ENCODE results near the gene KIF12. TPM values are rescaled to one million over a fixed set of nuclear protein-coding genes. Genes with fewer than 3 reads are reported as not detected.

The KIF12 gene
- total RNA-seq, 1 donor from 2014 or later: not detected

GRCh38 chr9:114080773-114081440 lies 18.2 kb downstream of the KIF12 start:
- FAIRE-seq: no peak
- TF ChIP-seq, protein P1, sequence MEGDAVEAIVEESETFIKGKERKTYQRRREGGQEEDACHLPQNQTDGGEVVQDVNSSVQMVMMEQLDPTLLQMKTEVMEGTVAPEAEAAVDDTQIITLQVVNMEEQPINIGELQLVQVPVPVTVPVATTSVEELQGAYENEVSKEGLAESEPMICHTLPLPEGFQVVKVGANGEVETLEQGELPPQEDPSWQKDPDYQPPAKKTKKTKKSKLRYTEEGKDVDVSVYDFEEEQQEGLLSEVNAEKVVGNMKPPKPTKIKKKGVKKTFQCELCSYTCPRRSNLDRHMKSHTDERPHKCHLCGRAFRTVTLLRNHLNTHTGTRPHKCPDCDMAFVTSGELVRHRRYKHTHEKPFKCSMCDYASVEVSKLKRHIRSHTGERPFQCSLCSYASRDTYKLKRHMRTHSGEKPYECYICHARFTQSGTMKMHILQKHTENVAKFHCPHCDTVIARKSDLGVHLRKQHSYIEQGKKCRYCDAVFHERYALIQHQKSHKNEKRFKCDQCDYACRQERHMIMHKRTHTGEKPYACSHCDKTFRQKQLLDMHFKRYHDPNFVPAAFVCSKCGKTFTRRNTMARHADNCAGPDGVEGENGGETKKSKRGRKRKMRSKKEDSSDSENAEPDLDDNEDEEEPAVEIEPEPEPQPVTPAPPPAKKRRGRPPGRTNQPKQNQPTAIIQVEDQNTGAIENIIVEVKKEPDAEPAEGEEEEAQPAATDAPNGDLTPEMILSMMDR (IDR thresholded peaks at IDR 0.05; ENCODE audit: insufficient read depth, low read length, severe bottlenecking): no peak

DNA sequence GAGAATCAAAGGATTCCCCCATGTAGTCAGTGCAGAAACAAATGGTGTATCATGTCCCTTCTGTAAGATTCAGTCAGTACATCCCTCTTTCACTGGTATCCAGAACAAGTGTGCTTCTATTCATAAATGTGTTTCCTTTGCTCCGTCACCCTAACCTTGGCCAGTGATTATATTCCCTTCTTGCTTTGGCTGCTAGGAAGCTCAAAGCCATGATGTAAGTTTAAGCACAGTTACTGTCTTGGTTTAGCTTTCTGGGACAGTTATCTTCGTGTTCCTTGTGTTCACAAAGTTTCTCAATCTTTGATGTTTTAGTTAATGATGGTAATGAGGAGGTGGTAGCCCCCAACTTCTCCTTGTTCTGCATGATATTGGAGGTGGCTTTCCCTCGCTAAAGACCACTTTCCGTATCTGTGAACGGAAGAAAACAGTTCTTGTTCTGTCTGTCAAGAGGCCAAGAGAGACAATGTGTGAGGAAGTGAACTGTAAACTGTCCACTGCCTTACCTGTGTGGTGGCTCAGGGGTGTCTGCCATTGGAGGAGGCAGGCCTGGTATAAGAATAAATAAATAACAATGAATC lies 18.8 kb downstream of the KIF12 start:
- H3K4me3 ChIP-seq (ENCODE audit: low read depth, low read length): no peak overlapping the region
- no peaks in the 10 kb centered on the region for H3K36me3 ChIP-seq (ENCODE audit: control insufficient read depth, insufficient read depth, low read length)
- FAIRE-seq (no peak), DNase-seq (ENCODE audit: low read depth) (no peak)
- TF ChIP-seq, protein P1 (IDR thresholded peaks at IDR 0.05; ENCODE audit: insufficient read depth, low read length, severe bottlenecking): no peak
- peaks cover 4% of the 10 kb centered on the region for H3K27me3 ChIP-seq (ENCODE audit: control insufficient read depth, insufficient read depth, low read length)

More at GRCh38 chr9:114080773-114081440, 18.2 kb downstream of the KIF12 start:
- H3K27me3 ChIP-seq (ENCODE audit: control insufficient read depth, insufficient read depth, low read length): peaks cover 4% of the 10 kb centered on the region
- DNase-seq (ENCODE audit: low read depth): no peak
- no peak overlapping the region for H3K4me3 ChIP-seq (ENCODE audit: low read depth, low read length)
- no peaks in the 10 kb centered on the region for H3K36me3 ChIP-seq (ENCODE audit: control insufficient read depth, insufficient read depth, low read length)

GRCh38 chr9:114078781-114079156 lies 20.3 kb downstream of the KIF12 start:
- Histone ChIP-seq H3K4me3 (ENCODE audit: low read depth, low read length) (no peak overlapping the region), H3K36me3 (ENCODE audit: control insufficient read depth, insufficient read depth, low read length) (no peaks in the 10 kb centered on the region), H3K27me3 (ENCODE audit: control insufficient read depth, insufficient read depth, low read length) (peaks cover 7% of the 10 kb centered on the region)
- TF ChIP-seq, protein P1 (IDR thresholded peaks at IDR 0.05; ENCODE audit: insufficient read depth, low read length, severe bottlenecking): no peak
- DNase-seq (ENCODE audit: low read depth) (no peak), FAIRE-seq (no peak)

DNA sequence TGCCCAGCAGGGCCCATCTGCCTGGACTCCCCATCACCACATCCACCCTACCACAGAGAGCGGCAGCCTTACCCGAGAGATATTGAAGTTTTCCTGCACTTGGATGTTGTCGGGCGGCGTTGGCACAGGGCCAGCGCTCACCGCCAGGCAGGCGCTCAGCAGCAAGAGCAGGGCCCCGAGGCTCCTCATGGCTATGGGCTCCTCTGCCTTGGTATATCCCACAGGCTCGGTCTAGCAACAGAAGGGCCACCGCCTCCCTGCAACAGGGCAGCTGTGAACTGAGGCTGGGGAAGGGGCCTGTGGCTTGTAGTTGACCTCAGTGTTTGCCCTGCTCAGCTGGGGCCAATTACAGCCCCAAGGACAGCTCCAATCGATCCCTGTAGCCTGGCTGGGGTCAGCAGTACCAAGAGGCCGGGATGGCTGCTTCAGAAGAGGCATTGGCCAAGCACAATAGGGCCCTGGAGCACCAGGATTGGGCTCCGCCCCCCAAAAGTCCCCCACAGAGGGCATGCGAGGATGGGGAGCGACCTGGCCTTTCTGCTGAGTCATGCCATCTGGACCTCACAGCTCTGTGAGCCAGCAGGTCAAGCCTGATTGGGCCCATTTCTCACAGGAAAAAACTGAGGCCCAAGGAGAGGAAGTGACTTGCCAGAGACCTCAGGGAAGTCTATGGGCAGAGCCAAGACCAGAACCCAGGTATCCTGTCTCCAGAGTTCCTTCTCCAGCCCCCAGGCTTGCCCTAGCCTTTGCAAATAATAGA lies 20.9 kb downstream of the KIF12 start, which contains the start of gene AMBP:
Gene AMBP (minus strand): TSS at position 280 of the 760 bp plus-strand sequence. CDS start 91 bp downstream, at position 189.
- no peaks in the 10 kb centered on the region for H3K36me3 ChIP-seq (ENCODE audit: control insufficient read depth, insufficient read depth, low read length)
- TF ChIP-seq, protein P1 (IDR thresholded peaks at IDR 0.05; ENCODE audit: insufficient read depth, low read length, severe bottlenecking): no peak
- no peak within 1 kb of the TSS for H3K4me3 ChIP-seq (ENCODE audit: low read depth, low read length)
- no peak for DNase-seq (ENCODE audit: low read depth)
- FAIRE-seq: no peak
- peaks cover 7% of the 10 kb centered on the region for H3K27me3 ChIP-seq (ENCODE audit: control insufficient read depth, insufficient read depth, low read length)

DNA sequence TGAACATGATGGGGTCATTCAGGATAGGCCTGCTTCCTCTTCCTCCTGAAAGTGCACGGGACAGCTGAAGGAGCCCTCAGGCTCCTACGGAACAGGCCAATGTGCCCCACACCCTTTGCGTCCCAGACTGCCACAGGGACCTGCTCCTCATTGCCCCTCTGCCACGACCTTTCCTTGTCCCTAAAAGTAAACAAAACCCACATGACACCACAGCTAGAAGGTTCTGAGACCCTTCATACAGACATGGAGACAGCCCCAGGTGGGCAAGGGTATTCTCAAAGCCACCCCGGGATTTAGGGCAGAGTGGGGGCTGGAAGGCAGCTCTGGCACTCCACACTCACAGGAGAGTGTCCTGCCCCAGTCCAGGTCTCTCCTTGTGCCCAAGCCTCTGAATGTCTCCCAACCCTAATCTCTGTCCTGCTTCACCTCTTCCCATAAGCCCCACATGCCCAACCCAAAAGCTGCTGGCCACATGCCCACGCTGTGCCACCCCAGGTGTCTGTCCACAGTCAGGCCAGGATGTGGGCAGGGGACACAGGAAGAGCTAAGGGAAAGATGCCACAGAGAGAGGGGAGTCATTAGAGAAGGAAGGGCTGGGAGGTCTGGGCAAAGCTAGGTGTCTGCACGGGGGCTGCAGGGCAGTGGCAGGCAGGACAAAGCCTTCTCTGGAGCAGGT lies 21.8 kb downstream of the KIF12 start:
- no peak for FAIRE-seq

More for the DNA sequence above, 21.8 kb downstream of the KIF12 start:
- DNase-seq (ENCODE audit: low read depth): no peak
- H3K36me3 ChIP-seq (ENCODE audit: control insufficient read depth, insufficient read depth, low read length): no peaks in the 10 kb centered on the region
- peaks cover 7% of the 10 kb centered on the region for H3K27me3 ChIP-seq (ENCODE audit: control insufficient read depth, insufficient read depth, low read length)
- TF ChIP-seq, protein P1 (IDR thresholded peaks at IDR 0.05; ENCODE audit: insufficient read depth, low read length, severe bottlenecking): no peak
- H3K4me3 ChIP-seq (ENCODE audit: low read depth, low read length): no peak overlapping the region

Data from bronchial epithelial cell (primary cell).